Body of pancreas (tissue), 4 donors: Measurements from ENCODE around the gene SYNE2.

ENCODE experiments used
- CTCF ChIP-seq, 7 experiments: fragments of 450-650 bp in 4 of 7; fragments of 200-600 bp in 3 of 7; sonication (generic) in 3 of 7; IDR thresholded peaks; one replicate each; pipeline ENCODE4 v1.5.1; 2016 to 2019; ENCODE audit warnings: antibody characterized with exemption in 7 of 7
- POLR2A ChIP-seq, 3 donors: fragments of 450-650 bp; IDR thresholded peaks; one replicate each; pipeline ENCODE4 v1.6.1; 2016; ENCODE audit warnings: antibody characterized with exemption in 3 of 3, mild to moderate bottlenecking in 2 of 3

GRCh38 chr14:64117671-64118402, 265.0 kb downstream of the SYNE2 start:
- TF ChIP-seq POLR2A (IDR thresholded peaks at IDR 0.05) (no peak), CTCF (IDR thresholded peaks at IDR 0.05) (peak in 4 of 7 experiments; percentile 18 to 27 (median 26))
